Prostate gland (tissue), 2 donors: ENCODE data around the gene ZNF195.
"Not testable (repeated sequence)": the region's sequence is repeated elsewhere in the genome, so short reads cannot be mapped to it uniquely, and the experiment has no call there.

Source experiments
- POLR2AphosphoS5 ChIP-seq: sonication (generic); formaldehyde crosslinking; IDR thresholded peaks from one replicate; pipeline ENCODE4 v1.6.1; 2017; ENCODE audit warnings: antibody characterized with exemption
- TF ChIP-seq, protein P1 (sequence below), 4 experiments: fragments of 200-600 bp in 2 of 4; fragments of 450-650 bp in 2 of 4; sonication (generic) in 2 of 4; IDR thresholded peaks; 1 replicate in 3 of 4; 2 replicates in 1 of 4; pipeline ENCODE4 v1.5.1; 2016 to 2019; ENCODE audit warnings: antibody characterized with exemption in 4 of 4, mild to moderate bottlenecking in 2 of 4, moderate library complexity in 2 of 4

- not testable (repeated sequence) for TF ChIP-seq POLR2AphosphoS5
- TF ChIP-seq, protein P1, sequence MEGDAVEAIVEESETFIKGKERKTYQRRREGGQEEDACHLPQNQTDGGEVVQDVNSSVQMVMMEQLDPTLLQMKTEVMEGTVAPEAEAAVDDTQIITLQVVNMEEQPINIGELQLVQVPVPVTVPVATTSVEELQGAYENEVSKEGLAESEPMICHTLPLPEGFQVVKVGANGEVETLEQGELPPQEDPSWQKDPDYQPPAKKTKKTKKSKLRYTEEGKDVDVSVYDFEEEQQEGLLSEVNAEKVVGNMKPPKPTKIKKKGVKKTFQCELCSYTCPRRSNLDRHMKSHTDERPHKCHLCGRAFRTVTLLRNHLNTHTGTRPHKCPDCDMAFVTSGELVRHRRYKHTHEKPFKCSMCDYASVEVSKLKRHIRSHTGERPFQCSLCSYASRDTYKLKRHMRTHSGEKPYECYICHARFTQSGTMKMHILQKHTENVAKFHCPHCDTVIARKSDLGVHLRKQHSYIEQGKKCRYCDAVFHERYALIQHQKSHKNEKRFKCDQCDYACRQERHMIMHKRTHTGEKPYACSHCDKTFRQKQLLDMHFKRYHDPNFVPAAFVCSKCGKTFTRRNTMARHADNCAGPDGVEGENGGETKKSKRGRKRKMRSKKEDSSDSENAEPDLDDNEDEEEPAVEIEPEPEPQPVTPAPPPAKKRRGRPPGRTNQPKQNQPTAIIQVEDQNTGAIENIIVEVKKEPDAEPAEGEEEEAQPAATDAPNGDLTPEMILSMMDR (IDR thresholded peaks at IDR 0.05), result not testable (repeated sequence)
Observed at GRCh38 chr11:3401052-3401451, 22.1 kb upstream of the ZNF195 start.
